GM18507 (cell line): ENCODE measurements around the gene SPATA32.
"Not testable (repeated sequence)": the region's sequence is repeated elsewhere in the genome, so short reads cannot be mapped to it uniquely, and the experiment has no call there.

Experiments
- DNase-seq: peaks from one replicate; pipeline ENCODE4 v3.0.0; 2011; ENCODE audit warnings: low read depth; ENCODE audit not compliant: insufficient read length; ENCODE audit errors: extremely low spot score
- FAIRE-seq: peaks from 2 replicates; lab custom pipeline; 2011; peaks lifted over from hg19 to GRCh38; lab: Jason Lieb, UNC

Gene SPATA32

GRCh38 chr17:45255358-45255757, 6.5 kb downstream of the SPATA32 start:
- no peak for FAIRE-seq
- DNase-seq: no peak

GRCh38 chr17:45253879-45254278, 8.0 kb downstream of the SPATA32 start:
- no peak for DNase-seq
- FAIRE-seq: no peak

GRCh38 chr17:45253237-45253636, 8.7 kb downstream of the SPATA32 start:
- FAIRE-seq, DNase-seq: not testable (repeated sequence)

GRCh38 chr17:45251931-45252330, 10.0 kb downstream of the SPATA32 start:
- no peak for DNase-seq
- no peak for FAIRE-seq

- DNase-seq: peak; percentile 84
- peak; percentile 72 for FAIRE-seq
Observed at GRCh38 chr17:45248132-45248957, 13.5 kb downstream of the SPATA32 start.

GRCh38 chr17:45247429-45248131, 14.3 kb downstream of the SPATA32 start:
- DNase-seq (peak; percentile 99), FAIRE-seq (peak; percentile 95)

GRCh38 chr17:45246861-45247428, 14.9 kb downstream of the SPATA32 start:
- no peak for DNase-seq
- FAIRE-seq: no peak

GRCh38 chr17:45246338-45246737, 15.6 kb downstream of the SPATA32 start:
- DNase-seq: no peak
- FAIRE-seq: no peak

- FAIRE-seq: no peak
- DNase-seq: no peak
Observed at GRCh38 chr17:45244725-45245656, 16.9 kb downstream of the SPATA32 start.

GRCh38 chr17:45243750-45244149, 18.1 kb downstream of the SPATA32 start:
- no peak for DNase-seq
- no peak for FAIRE-seq

GRCh38 chr17:45242029-45242414, 19.9 kb downstream of the SPATA32 start:
- no peak for FAIRE-seq

GRCh38 chr17:45241328-45242028, 20.4 kb downstream of the SPATA32 start:
- FAIRE-seq: no peak
- DNase-seq: no peak

More at GRCh38 chr17:45242029-45242414, 19.9 kb downstream of the SPATA32 start:
- no peak for DNase-seq

- DNase-seq: no peak
Observed at GRCh38 chr17:45240905-45241327, 21.0 kb downstream of the SPATA32 start.

GRCh38 chr17:45238155-45238774, 23.6 kb downstream of the SPATA32 start:
- no peak for FAIRE-seq

More at GRCh38 chr17:45240905-45241327, 21.0 kb downstream of the SPATA32 start:
- FAIRE-seq: no peak

GRCh38 chr17:45237686-45238085, 24.2 kb downstream of the SPATA32 start:
- no peak for DNase-seq
- FAIRE-seq: no peak

More at GRCh38 chr17:45238155-45238774, 23.6 kb downstream of the SPATA32 start:
- DNase-seq: no peak

GRCh38 chr17:45236282-45236606, 25.6 kb downstream of the SPATA32 start:
- DNase-seq (no peak), FAIRE-seq (no peak)

- DNase-seq (no peak), FAIRE-seq (peak; percentile 90)
Observed at GRCh38 chr17:45235416-45236281, 26.2 kb downstream of the SPATA32 start.
